Suppressor macrophage (primary cell): ENCODE measurements around the gene SNRPA1.

ENCODE experiments used
- DNase-seq, 4 experiments: peaks; one replicate each; pipeline ENCODE4 v3.0.0-alpha.2; 2020 to 2022

SNRPA1 gene

DNA sequence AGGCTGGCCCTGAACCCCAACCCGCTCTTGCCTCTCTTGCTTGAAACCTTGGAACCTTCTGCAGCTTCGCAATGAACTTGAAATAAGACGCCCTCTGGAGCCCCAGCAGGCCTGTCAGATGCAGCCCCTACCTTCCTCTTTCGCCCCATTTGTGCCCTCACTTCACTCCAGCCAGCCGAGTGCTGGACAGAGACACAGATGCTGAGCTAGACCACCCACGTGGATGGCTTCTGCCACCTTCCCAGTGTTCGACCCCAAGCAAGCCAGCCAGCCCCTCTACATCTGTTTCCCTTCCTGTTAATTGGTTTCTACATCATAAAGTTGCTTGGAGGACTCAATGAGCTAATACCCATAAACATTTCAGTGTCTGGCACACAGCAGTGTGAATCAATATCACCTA is 23.8 kb upstream of the SNRPA1 start:
- DNase-seq, result no peak

- DNase-seq, result no peak
Observed at GRCh38 chr15:101318147-101318819, 23.2 kb upstream of the SNRPA1 start.

GRCh38 chr15:101317336-101317872 is 22.4 kb upstream of the SNRPA1 start:
- DNase-seq, result no peak

DNA sequence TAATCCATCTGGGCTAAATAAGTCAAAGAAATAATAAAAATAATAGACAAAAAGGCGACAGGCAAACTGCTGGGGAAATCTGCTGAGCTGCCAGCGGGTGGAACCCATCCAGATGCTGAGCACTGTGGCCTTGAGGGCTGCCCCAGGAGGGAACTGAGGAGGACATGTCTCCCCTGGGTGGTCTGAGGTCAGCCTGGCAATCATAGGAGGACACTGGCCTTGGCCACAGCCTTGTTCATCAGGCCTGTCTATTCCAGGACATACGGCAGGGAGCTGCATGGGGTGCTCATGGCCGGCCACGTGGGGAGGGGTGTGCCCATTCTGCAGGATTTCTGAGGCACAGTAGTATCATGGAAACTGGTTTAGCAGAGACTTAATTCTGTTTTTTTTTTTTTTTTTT is 21.5 kb upstream of the SNRPA1 start:
- DNase-seq, result no peak

DNA sequence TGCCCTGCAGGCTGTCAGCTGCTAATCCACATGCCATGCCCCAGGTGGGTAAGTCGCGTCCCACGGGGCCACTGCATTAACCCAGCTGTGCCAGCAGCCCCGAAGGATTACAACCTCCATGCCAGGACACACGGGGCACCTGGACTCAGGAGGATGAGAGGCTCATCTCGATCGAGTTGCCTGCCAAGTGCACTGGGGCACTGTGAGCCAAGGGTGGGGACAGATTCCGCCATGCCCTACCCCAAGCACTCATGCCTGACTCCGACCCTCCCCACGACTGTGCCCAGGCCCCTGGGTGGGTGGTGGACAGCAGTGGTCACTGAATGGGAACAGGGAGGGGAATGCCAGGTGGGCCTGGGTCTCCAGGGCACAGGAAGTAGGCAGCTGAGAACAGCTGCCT is 20.7 kb upstream of the SNRPA1 start:
- no peak for DNase-seq

DNA sequence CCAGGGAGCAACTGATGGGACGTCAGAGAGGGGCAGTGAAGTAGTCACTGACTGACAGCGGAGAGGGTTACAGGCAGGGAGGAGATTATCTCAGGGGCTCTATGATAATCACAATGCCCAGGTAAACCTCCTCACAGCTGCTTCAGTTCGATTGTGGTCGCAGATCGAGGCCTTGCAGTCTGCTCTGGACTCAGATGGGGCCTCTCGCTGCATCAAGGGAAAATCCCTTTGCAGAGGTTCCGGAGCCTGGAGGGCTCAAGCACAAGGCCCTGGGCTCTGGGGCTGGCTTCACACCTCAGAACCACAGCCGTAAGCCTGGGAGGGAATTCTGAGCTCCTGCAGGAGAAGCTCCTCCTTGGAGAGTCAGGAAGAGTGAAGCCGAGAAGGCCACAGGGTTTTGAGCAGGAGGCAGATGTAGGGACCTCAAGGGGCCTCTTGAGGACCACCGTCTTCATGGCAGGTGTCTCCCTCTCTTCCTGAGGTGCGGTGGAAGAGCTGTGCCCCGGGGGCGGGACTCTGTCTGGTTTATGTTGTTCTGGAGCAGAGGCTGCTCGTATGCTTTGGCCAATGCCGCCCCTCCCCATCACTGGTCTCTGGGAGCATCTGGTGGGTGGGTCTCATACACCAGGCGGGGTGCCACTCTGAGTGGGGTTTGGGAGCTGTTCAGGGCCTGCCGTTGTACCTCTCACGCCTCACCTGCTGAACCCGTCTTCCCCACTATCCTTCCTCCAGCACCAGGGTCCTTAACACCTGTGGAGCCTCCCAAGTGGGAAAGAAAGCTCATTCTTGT is 19.5 kb upstream of the SNRPA1 start:
- no peak for DNase-seq

DNA sequence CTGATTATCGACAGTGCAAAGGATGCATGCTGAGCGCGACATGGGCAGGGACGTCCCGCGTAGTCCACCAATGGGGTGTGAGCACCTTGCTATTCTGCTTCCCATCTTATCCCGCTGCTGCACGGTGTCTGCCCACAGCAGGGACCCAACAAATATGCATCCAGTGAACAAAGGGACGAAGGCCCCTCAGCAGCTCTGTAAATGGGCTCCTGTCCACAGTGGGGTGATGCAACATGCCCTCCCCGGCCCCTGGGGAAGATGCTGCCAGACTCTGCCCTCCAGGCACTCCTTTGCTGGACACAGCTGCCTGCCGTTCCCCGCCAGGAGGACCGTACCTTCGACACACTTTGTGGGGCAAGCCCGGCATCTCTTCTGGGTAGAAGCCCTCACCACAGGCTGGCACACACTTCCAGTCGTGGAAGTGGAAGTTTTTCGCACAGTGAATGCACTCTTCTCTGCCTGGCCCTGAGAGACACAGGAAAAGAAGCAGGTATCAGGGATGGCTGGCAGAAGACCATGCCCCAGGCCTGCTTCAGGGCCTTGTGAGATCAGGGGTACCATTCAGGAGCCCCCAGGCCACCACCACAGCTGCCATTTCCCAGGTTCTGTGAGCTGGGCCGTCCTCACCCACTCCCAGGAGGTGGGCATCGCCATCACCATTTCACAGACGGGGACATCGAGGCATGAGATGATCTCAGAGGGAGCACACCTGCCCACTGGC is 18.2 kb upstream of the SNRPA1 start:
- DNase-seq, result no peak

GRCh38 chr15:101310508-101310907 is 15.5 kb upstream of the SNRPA1 start:
- no peak for DNase-seq

DNA sequence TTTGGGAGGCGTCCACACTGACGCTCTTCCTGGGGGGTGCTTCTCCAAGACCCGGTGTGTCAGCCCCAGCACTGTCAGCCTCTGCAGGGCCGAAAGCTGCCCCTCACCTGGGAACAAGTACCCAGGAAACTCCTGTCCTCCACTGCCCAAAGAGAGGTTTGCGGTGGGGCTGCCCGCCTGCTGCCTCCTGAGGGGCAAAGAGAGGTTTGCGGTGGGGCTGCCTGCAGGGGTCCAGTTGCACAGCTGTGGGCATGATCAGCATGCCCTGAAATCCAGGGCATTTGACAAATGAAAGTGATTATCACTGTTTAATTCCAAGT is 15.1 kb upstream of the SNRPA1 start:
- DNase-seq, result no peak

- no peak for DNase-seq
Observed at GRCh38 chr15:101309436-101310160, 14.6 kb upstream of the SNRPA1 start.

DNA sequence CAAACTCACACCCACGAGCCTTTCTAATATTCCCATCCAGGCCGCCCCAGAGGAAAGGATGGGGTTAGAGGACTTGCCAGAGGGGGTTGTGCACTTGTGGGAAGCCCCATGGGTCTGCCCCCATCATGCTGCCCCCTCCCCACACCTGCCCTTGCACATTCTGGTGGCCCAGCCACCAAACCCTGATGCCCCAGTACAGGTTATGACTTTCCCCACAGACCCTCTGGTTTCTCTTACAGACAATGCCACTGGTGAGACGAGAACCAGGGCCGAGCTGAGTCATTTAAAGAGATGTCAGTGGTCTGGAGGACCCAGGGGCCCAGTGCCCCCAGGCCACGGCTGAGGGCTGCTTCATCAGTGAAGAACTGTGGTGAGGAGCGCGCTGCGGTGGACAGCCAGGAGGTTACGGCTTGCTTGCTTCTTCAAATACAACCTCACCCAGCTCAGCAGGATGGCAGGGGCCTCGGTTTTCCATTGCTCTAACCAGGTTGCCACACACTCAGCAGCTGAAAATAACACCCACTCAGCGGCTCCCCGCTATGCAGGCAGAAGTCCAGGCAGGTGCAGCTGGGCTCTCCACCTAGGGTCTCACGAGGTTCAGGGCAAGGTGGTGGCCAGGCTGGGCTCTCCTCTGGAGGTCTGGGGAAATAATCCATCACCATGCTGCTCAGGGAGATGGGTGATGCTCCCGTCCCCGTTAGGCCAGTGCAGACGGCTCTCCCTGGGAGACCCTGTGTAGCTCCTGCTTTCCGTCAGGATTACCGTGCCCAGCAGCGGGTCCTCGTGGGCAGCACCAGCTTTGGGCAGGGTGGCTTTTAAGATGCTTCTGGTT is 13.8 kb upstream of the SNRPA1 start:
- DNase-seq, result no peak

DNA sequence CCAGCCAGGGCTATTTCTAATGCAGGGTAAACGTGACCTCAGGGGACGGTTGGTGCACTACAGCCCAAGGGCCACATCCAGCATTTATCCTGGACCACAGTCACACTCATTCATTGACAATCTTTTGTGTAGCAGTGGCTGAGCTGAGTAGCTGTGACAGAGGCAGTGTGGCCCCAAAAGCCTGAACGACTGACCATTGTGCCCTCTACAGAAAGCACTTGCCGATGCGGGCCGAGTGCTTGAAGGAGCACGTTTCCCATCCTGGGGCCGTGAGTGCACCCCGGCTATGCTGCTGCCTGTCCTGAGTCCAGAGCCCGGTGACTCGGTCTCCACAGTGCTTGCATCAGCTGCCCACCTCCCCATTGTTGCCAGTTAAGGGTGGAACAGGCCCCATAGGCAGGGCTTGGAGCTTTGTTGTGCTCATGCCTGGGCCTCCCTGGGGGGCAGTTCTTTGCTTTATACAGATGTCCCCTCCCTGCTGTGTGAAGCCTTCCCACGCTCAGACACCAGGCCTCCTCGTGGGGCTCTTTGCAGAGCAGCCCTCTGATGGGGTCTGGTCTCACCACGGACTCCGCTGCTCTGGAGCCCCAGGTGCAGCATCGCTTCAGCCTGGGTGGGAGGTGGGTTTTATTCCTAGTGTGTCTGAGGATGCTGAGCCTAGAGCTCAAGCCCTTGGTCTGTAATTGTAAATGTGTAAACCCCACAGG is 13.0 kb upstream of the SNRPA1 start:
- no peak for DNase-seq

GRCh38 chr15:101307048-101307896 is 12.2 kb upstream of the SNRPA1 start:
- DNase-seq, result no peak

GRCh38 chr15:101306341-101307047 is 11.4 kb upstream of the SNRPA1 start:
- no peak for DNase-seq

DNA sequence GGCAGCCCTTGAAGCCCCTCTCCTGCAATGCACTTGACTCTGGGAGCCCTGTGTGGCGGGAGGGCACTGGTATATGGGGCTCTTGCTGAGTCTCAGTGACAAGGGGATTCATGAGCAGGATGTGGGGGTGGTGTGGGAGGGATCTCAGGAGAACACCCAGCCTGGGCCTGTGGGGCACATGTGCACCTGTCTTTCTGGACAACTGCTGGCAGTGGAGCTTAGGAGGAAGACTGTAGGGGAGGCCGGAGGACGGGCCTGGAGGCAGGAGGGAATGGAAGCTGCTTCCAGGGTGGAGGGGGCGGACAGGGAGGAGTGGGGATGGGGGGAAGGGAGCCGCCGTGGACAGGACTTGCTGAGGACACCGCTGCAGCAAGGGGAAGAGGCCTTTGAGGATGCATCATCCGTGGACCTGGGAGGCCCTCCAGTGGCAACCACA is 10.8 kb upstream of the SNRPA1 start:
- no peak for DNase-seq

DNA sequence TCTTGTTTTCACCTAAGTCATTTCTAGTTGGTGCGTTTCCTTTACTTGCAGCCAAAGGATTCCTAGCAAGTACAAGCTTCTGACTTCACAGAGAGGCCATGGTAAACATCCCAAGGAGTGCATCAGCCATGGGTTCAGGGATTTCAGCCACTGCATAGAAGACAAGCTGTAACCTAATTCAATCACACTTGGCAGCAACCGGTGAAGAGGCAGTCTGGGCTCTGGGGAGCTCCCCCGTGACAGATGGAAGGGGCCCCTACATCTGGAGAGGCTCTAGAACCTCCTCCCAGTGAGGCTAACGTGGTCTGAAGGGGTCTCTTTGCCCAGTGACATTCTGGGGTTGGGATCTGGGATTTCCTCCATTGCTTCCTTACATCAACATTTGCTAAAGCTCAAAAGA is 8.4 kb upstream of the SNRPA1 start:
- DNase-seq, result no peak

DNA sequence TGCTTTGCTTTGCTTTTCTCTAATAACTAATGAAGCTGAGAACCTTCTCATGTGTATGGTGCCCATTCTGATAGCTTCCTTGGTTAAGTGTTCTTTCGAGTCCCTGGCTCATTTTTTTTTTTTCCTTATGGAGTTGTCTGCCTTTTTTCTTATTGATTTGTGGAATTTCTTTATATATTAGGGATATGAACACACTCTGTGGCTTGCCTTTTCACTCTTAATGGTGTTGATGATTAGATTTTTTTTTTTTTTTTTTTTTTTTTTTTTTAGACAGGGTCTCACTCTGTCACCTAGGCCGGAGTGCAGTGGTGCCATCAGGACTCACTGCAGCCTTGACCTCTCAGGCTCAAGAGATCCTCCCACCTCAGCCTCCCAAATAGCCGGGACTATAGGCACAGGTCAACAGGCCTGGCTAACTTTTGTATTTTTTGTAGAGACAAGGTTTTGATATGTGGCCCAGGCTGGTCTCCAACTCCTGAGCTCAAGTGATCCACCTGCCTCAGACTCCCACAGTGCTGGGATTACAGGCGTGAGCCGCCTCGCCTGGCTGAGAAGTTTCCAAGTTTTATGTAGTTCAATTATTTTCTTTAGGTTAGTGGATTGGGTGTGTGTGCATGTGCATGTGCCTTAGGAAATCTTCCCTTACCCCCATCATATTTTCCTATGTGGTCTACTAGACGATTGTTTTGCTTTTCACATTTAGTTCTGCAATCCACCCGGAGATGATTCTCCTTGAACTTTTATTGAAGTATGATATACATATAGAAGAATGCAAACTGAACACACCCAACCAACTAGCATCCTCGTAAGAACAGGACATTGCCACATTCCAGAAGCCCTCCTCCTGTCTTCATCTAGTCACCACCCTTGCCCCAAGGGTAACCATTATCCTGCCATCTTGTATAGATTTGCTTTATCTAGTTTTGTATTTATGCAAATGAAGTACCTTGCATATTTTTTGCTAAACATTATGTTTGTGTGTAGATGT is 1.7 kb upstream of the SNRPA1 start:
- no peak for DNase-seq

DNA sequence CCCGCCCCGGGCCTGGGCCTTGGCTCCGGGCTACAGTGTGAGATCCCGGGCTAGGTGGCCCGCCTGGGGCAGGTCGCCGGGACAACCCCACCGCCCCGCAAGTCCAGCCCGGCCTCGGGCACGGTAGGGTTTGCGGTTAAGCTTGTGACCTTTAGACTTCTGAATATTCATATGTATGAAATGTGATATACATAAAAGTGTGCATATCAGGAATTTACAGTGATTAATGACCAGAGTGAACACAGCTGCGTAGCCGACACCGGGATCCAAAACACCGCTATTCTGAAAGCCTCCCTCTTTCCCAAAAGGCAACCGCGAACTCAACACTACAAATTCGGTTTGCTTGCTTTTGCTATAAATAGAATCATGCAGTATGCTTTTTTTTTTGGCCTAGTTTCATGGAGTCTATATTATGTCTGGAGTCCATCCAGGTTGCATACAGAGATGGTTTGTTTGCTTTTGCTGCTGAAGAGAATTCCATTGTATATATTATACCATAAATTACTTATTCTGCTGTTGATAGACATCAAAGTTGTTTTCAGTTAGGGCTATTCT is 636 bp upstream of the SNRPA1 start:
- peak in 1 of 4 experiments; percentile 20 for DNase-seq
